HG02610 (cell line): ENCODE results near the gene RETREG3.

ENCODE experiments used
- ATAC-seq: cut with Tn5 transposase; IDR thresholded peaks from one replicate; pipeline ENCODE4 v1.9.1; 2021; ENCODE audit warnings: mild to moderate bottlenecking, moderate library complexity; ENCODE audit not compliant: unreplicated experiment

The RETREG3 gene

GRCh38 chr17:42536372-42537155, 72.6 kb downstream of the RETREG3 start:
- ATAC-seq, result peak; percentile 64

- peak; percentile 80 for ATAC-seq
These were observed 73.2 kb downstream of the RETREG3 start, which contains the start of gene NAGLU for GRCh38 chr17:42536048-42536371. Gene NAGLU, plus strand, starts transcription at chr17:42536241. Its CDS starts 32 bp downstream, at chr17:42536273.

- no peak for ATAC-seq
These were observed 73.8 kb downstream of the RETREG3 start for GRCh38 chr17:42535155-42536047.

- no peak for ATAC-seq
These were observed 77.5 kb downstream of the RETREG3 start for GRCh38 chr17:42531455-42532354.

- ATAC-seq, result no peak
These were observed 78.2 kb downstream of the RETREG3 start for GRCh38 chr17:42530952-42531454.
